HG02678 (cell line): ENCODE measurements around the gene MACROD2.
"Not testable (repeated sequence)": the region's sequence is repeated elsewhere in the genome, so short reads cannot be mapped to it uniquely, and the experiment has no call there.

ENCODE experiments used
- ATAC-seq: cut with Tn5 transposase; IDR thresholded peaks from one replicate; pipeline ENCODE4 v1.9.1; 2021; ENCODE audit warnings: mild to moderate bottlenecking, moderate library complexity; ENCODE audit not compliant: unreplicated experiment

MACROD2 gene

GRCh38 chr20:15346657-15347280 is 1351.5 kb downstream of the MACROD2 start:
- no peak for ATAC-seq

- ATAC-seq = no peak
Observed at GRCh38 chr20:15359056-15359455, 1363.7 kb downstream of the MACROD2 start.

- no peak for ATAC-seq
Observed at GRCh38 chr20:15362849-15363248, 1367.5 kb downstream of the MACROD2 start.

- ATAC-seq = no peak
Observed at GRCh38 chr20:15364781-15365180, 1369.5 kb downstream of the MACROD2 start.

- ATAC-seq = no peak
Observed at GRCh38 chr20:15370370-15370769, 1375.1 kb downstream of the MACROD2 start.

GRCh38 chr20:15374682-15375081 is 1379.4 kb downstream of the MACROD2 start:
- no peak for ATAC-seq

- no peak for ATAC-seq
Observed at GRCh38 chr20:15375836-15376235, 1380.5 kb downstream of the MACROD2 start.

GRCh38 chr20:15377603-15378002 is 1382.3 kb downstream of the MACROD2 start:
- ATAC-seq = not testable (repeated sequence)

- ATAC-seq = no peak
Observed at GRCh38 chr20:15378151-15378550, 1382.8 kb downstream of the MACROD2 start.

GRCh38 chr20:15379681-15380296 is 1384.5 kb downstream of the MACROD2 start:
- ATAC-seq = no peak

GRCh38 chr20:15380770-15381169 is 1385.5 kb downstream of the MACROD2 start:
- no peak for ATAC-seq

- ATAC-seq = no peak
Observed at GRCh38 chr20:15387228-15387627, 1391.9 kb downstream of the MACROD2 start.

- ATAC-seq = no peak
Observed at GRCh38 chr20:15395457-15395856, 1400.1 kb downstream of the MACROD2 start.

GRCh38 chr20:15396026-15396425 is 1400.7 kb downstream of the MACROD2 start:
- no peak for ATAC-seq

GRCh38 chr20:15396900-15397299 is 1401.6 kb downstream of the MACROD2 start:
- ATAC-seq = no peak

- ATAC-seq = no peak
Observed at GRCh38 chr20:15399781-15400180, 1404.5 kb downstream of the MACROD2 start.

- ATAC-seq = no peak
Observed at GRCh38 chr20:15406072-15406471, 1410.8 kb downstream of the MACROD2 start.

GRCh38 chr20:15411781-15412180 is 1416.5 kb downstream of the MACROD2 start:
- no peak for ATAC-seq

- no peak for ATAC-seq
Observed at GRCh38 chr20:15415908-15416307, 1420.6 kb downstream of the MACROD2 start.

- no peak for ATAC-seq
Observed at GRCh38 chr20:15419856-15420255, 1424.5 kb downstream of the MACROD2 start.

- no peak for ATAC-seq
Observed at GRCh38 chr20:15422966-15423365, 1427.7 kb downstream of the MACROD2 start.

- ATAC-seq = no peak
Observed at GRCh38 chr20:15439551-15439950, 1444.2 kb downstream of the MACROD2 start.
